UCSD-AML1 (cell line): Measurements from ENCODE around the gene PRKD3.

Experiments used
- DNase-seq: peaks from one replicate; lab custom pipeline; 2025; ENCODE audit not compliant: unreplicated experiment; lab: John Stamatoyannopoulos, UW

PRKD3 gene

GRCh38 chr2:37324786-37325624 is at the start of gene PRKD3:
TSS of gene PRKD3 (minus strand) at chr2:37324833. CDS start at chr2:37316524, 8,309 bp downstream.
- DNase-seq: peak; percentile 84

GRCh38 chr2:37372000-37372399 is 47.4 kb upstream of the PRKD3 start:
- no peak for DNase-seq

- no peak for DNase-seq
These were observed 46.0 kb upstream of the PRKD3 start for GRCh38 chr2:37370666-37371065.

- no peak for DNase-seq
These were observed 43.4 kb upstream of the PRKD3 start for GRCh38 chr2:37367984-37368383.

- DNase-seq: no peak
These were observed 42.7 kb upstream of the PRKD3 start for GRCh38 chr2:37367310-37367709.

- peak; percentile 14 for DNase-seq
These were observed 42.1 kb upstream of the PRKD3 start for GRCh38 chr2:37366773-37367172.

- DNase-seq: no peak
These were observed 41.0 kb upstream of the PRKD3 start for GRCh38 chr2:37365669-37366068.

GRCh38 chr2:37364351-37364750 is 39.7 kb upstream of the PRKD3 start:
- DNase-seq: no peak

- DNase-seq: no peak
These were observed 37.5 kb upstream of the PRKD3 start for GRCh38 chr2:37361994-37362698.

- no peak for DNase-seq
These were observed 36.7 kb upstream of the PRKD3 start for GRCh38 chr2:37361216-37361815.

- no peak for DNase-seq
These were observed 33.8 kb upstream of the PRKD3 start for GRCh38 chr2:37358466-37358865.

- no peak for DNase-seq
These were observed 32.9 kb upstream of the PRKD3 start for GRCh38 chr2:37357530-37357929.

- DNase-seq: no peak
These were observed 32.4 kb upstream of the PRKD3 start for GRCh38 chr2:37357069-37357468.

- DNase-seq: no peak
These were observed 31.7 kb upstream of the PRKD3 start for GRCh38 chr2:37356299-37356698.

GRCh38 chr2:37355735-37356134 is 31.1 kb upstream of the PRKD3 start:
- no peak for DNase-seq

GRCh38 chr2:37354531-37354930 is 29.9 kb upstream of the PRKD3 start:
- DNase-seq: no peak

GRCh38 chr2:37350034-37350433 is 25.4 kb upstream of the PRKD3 start:
- DNase-seq: no peak

GRCh38 chr2:37349231-37349860 is 24.7 kb upstream of the PRKD3 start:
- no peak for DNase-seq

GRCh38 chr2:37348155-37348554 is 23.5 kb upstream of the PRKD3 start:
- DNase-seq: no peak

- DNase-seq: peak; percentile 79
These were observed 20.1 kb upstream of the PRKD3 start, which contains the start of gene QPCT for GRCh38 chr2:37344453-37345361. TSS of gene QPCT (plus strand) at chr2:37344630. CDS start at chr2:37344732, 102 bp downstream.
